Activated T-helper 2 cell treated with anti-CD3 and anti-CD28 coated beads, Interferon-gamma antibody, Interleukin-2, Interleukin-4, amounts not matched to agents 10 μg/mL and 5 μg/mL and 100 μg/mL, durations not matched to agents 14 hours and 24 hours and 36 hours (primary cell): ENCODE data around the gene FKBP5. TPM values are rescaled to one million over a fixed set of nuclear protein-coding genes. Genes with fewer than 3 reads are reported as not detected.

Experiments
- DNase-seq: peaks from one replicate; pipeline ENCODE4 v3.0.0; 2021; ENCODE audit warnings: low spot score
- H3K27ac Mint-ChIP-seq: one replicate; pipeline ENCODE4 v1.8.0; 2021; ENCODE audit warnings: mixed read lengths
- H3K27me3 Mint-ChIP-seq: one replicate; pipeline ENCODE4 v1.8.0; 2021; ENCODE audit warnings: low read depth, mixed read lengths
- H3K36me3 Mint-ChIP-seq: one replicate; pipeline ENCODE4 v1.8.0; 2021; ENCODE audit warnings: low read depth, mixed read lengths
- H3K4me1 Mint-ChIP-seq: one replicate; pipeline ENCODE4 v1.8.0; 2021; ENCODE audit warnings: low read depth, mixed read lengths
- H3K4me3 Mint-ChIP-seq: one replicate; pipeline ENCODE4 v1.8.0; 2021; ENCODE audit warnings: low read depth, mild to moderate bottlenecking, moderate library complexity, mixed read lengths
- H3K9me3 Mint-ChIP-seq: one replicate; pipeline ENCODE4 v1.8.0; 2021; ENCODE audit warnings: mixed read lengths
- intact Hi-C: fragments of 100-400 bp; cut with micrococcal nuclease; formaldehyde crosslinking; loops from one replicate; pipeline ENCODE4 v1.15.1; 2023
- total RNA-seq: library from RNA; stranded (reverse); gene quantifications from 2 replicates; pipeline ENCODE4 v1.2.3, GENCODE V29; 2022

The FKBP5 gene
- total RNA-seq, 1 donor from 2014 or later = 90.9 TPM

- H3K9me3 Mint-ChIP-seq = no peaks in the 10 kb centered on the region
- intact Hi-C loops = loop anchor here (1.0 kb wide), 3 partner anchors 10 to 48 kb away; no protein-coding TSS in a partner anchor
- H3K36me3 Mint-ChIP-seq = no peaks in the 10 kb centered on the region
- DNase-seq = no peak
- no peaks in the 10 kb centered on the region for H3K27me3 Mint-ChIP-seq
- peaks cover 69% of the 10 kb centered on the region for H3K4me1 Mint-ChIP-seq
- H3K4me3 Mint-ChIP-seq = peak overlapping the region; percentile 20
- peak overlapping the region; percentile 93 for H3K27ac Mint-ChIP-seq
Observed at GRCh38 chr6:35728683-35729678, 40.3 kb upstream of the FKBP5 start.

GRCh38 chr6:35727935-35728682 is 39.4 kb upstream of the FKBP5 start:
- intact Hi-C loops = loop anchor here (1.0 kb wide), 3 partner anchors 9 to 47 kb away; no protein-coding TSS in a partner anchor
- DNase-seq = peak; percentile 86
- peak overlapping the region; percentile 64 for H3K4me3 Mint-ChIP-seq
- H3K27me3 Mint-ChIP-seq = no peaks in the 10 kb centered on the region
- no peaks in the 10 kb centered on the region for H3K9me3 Mint-ChIP-seq
- no peaks in the 10 kb centered on the region for H3K36me3 Mint-ChIP-seq
- peaks cover 66% of the 10 kb centered on the region for H3K4me1 Mint-ChIP-seq
- H3K27ac Mint-ChIP-seq = peak overlapping the region; percentile 93

GRCh38 chr6:35727231-35727934 is 38.7 kb upstream of the FKBP5 start:
- Mint-ChIP-seq H3K36me3 (no peaks in the 10 kb centered on the region), H3K9me3 (no peaks in the 10 kb centered on the region), H3K4me1 (peaks cover 58% of the 10 kb centered on the region), H3K4me3 (peak overlapping the region; percentile 59), H3K27me3 (no peaks in the 10 kb centered on the region), H3K27ac (peak overlapping the region; percentile 85)
- intact Hi-C loops = no loop called here
- DNase-seq = no peak

- Mint-ChIP-seq H3K4me3 (peak overlapping the region; percentile 59), H3K4me1 (peaks cover 53% of the 10 kb centered on the region), H3K9me3 (no peaks in the 10 kb centered on the region), H3K27me3 (no peaks in the 10 kb centered on the region), H3K36me3 (no peaks in the 10 kb centered on the region), H3K27ac (peak overlapping the region; percentile 85)
- intact Hi-C loops = no loop called here
- no peak for DNase-seq
Observed at GRCh38 chr6:35725721-35726438, 37.2 kb upstream of the FKBP5 start.

GRCh38 chr6:35725081-35725708 is 36.5 kb upstream of the FKBP5 start:
- H3K27me3 Mint-ChIP-seq = no peaks in the 10 kb centered on the region
- H3K36me3 Mint-ChIP-seq = no peaks in the 10 kb centered on the region
- no peaks in the 10 kb centered on the region for H3K9me3 Mint-ChIP-seq
- DNase-seq = no peak
- H3K4me1 Mint-ChIP-seq = peaks cover 56% of the 10 kb centered on the region
- intact Hi-C loops = no loop called here
- peak overlapping the region; percentile 31 for H3K27ac Mint-ChIP-seq
- peak overlapping the region; percentile 19 for H3K4me3 Mint-ChIP-seq

GRCh38 chr6:35724471-35724870 is 35.8 kb upstream of the FKBP5 start:
- H3K36me3 Mint-ChIP-seq = no peaks in the 10 kb centered on the region
- no peak for DNase-seq
- intact Hi-C loops = no loop called here
- no peak overlapping the region for H3K4me3 Mint-ChIP-seq
- no peaks in the 10 kb centered on the region for H3K27me3 Mint-ChIP-seq
- no peak overlapping the region for H3K27ac Mint-ChIP-seq
- peaks cover 57% of the 10 kb centered on the region for H3K4me1 Mint-ChIP-seq
- H3K9me3 Mint-ChIP-seq = no peaks in the 10 kb centered on the region

- no peaks in the 10 kb centered on the region for H3K9me3 Mint-ChIP-seq
- no peak overlapping the region for H3K27ac Mint-ChIP-seq
- intact Hi-C loops = no loop called here
- H3K27me3 Mint-ChIP-seq = no peaks in the 10 kb centered on the region
- no peak for DNase-seq
- no peaks in the 10 kb centered on the region for H3K36me3 Mint-ChIP-seq
- no peak overlapping the region for H3K4me3 Mint-ChIP-seq
- H3K4me1 Mint-ChIP-seq = peaks cover 56% of the 10 kb centered on the region
Observed at GRCh38 chr6:35724059-35724458, 35.3 kb upstream of the FKBP5 start.

- no peak for DNase-seq
- no peaks in the 10 kb centered on the region for H3K27me3 Mint-ChIP-seq
- H3K4me1 Mint-ChIP-seq = peaks cover 57% of the 10 kb centered on the region
- no peaks in the 10 kb centered on the region for H3K36me3 Mint-ChIP-seq
- H3K9me3 Mint-ChIP-seq = no peaks in the 10 kb centered on the region
- H3K4me3 Mint-ChIP-seq = no peak overlapping the region
- H3K27ac Mint-ChIP-seq = no peak overlapping the region
- intact Hi-C loops = no loop called here
Observed at GRCh38 chr6:35723587-35723986, 34.9 kb upstream of the FKBP5 start.

- no peak for DNase-seq
Observed at GRCh38 chr6:35722121-35722761, 33.5 kb upstream of the FKBP5 start.

GRCh38 chr6:35719830-35720733 is 31.4 kb upstream of the FKBP5 start:
- Mint-ChIP-seq H3K27ac (peak overlapping the region; percentile 95), H3K4me1 (peaks cover 43% of the 10 kb centered on the region), H3K27me3 (no peaks in the 10 kb centered on the region), H3K4me3 (peak overlapping the region; percentile 40), H3K9me3 (no peaks in the 10 kb centered on the region), H3K36me3 (no peaks in the 10 kb centered on the region)
- DNase-seq = no peak
- intact Hi-C loops = loop anchor here (1.0 kb wide), 5 partner anchors 8 to 39 kb away; no protein-coding TSS in a partner anchor

More at GRCh38 chr6:35722121-35722761, 33.5 kb upstream of the FKBP5 start:
- intact Hi-C loops = no loop called here
- Mint-ChIP-seq H3K4me3 (no peak overlapping the region), H3K4me1 (peaks cover 63% of the 10 kb centered on the region), H3K27me3 (no peaks in the 10 kb centered on the region), H3K27ac (no peak overlapping the region), H3K36me3 (no peaks in the 10 kb centered on the region), H3K9me3 (no peaks in the 10 kb centered on the region)
